GM12878 (cell line): ENCODE data around the gene VTI1A. TPM values are rescaled to one million over a fixed set of nuclear protein-coding genes. Genes with fewer than 3 reads are reported as not detected.

Experiments used
- ATAC-seq: fragments of 200-7000 bp; cut with Tn5 transposase; 3 replicates; pipeline ENCODE4 v1.9.1; 2020; ENCODE audit warnings: mild to moderate bottlenecking, moderate library complexity
- BruUV-seq: library from RNA; stranded (reverse); fragments of 400-500 nt; replicated peaks from 2 replicates; lab custom pipeline; 2021; lab: Mats Ljungman, UMichigan
- CTCF ChIA-PET: fragments of 300-600 bp; sonication (Branson Sonifier 250); formaldehyde crosslinking; extraction: SDS; loops from one replicate; lab custom pipeline; 2021; ENCODE audit warnings: inconsistent platforms; lab: Yijun Ruan, JAX
- POLR2A ChIA-PET: fragments of 350-600 bp; formaldehyde crosslinking; extraction: SDS; loops from one replicate; lab custom pipeline; 2021; ENCODE audit warnings: inconsistent platforms; lab: Charles Lee
- RAD21 ChIA-PET: fragments of 300-600 bp; sonication (Branson Sonifier 250); formaldehyde crosslinking; loops from one replicate; lab custom pipeline; 2023; ENCODE audit warnings: antibody characterized with exemption; ENCODE audit not compliant: unreplicated experiment; lab: Charles Lee
- SMC1A ChIA-PET: fragments of 300-600 bp; sonication (Branson Sonifier 250); formaldehyde crosslinking; loops from one replicate; lab custom pipeline; 2023; ENCODE audit not compliant: unreplicated experiment, uncharacterized antibody; lab: Charles Lee
- DNase-seq: peaks from one replicate; pipeline ENCODE4 v3.0.0-alpha.2; 2011; ENCODE audit warnings: low read depth, low spot score
- FAIRE-seq: peaks from 3 replicates; lab custom pipeline; 2011; peaks lifted over from hg19 to GRCh38; lab: Jason Lieb, UNC
- H2AFZ ChIP-seq: 2 replicates; pipeline ENCODE4 v1.6.0; 2011; ENCODE audit warnings: low read depth, low read length, control low read depth; ENCODE audit not compliant: control insufficient read depth
- H3K27ac ChIP-seq: 2 replicates; pipeline ENCODE4 v1.5.1; 2011; ENCODE audit warnings: control low read depth; ENCODE audit not compliant: control insufficient read depth, insufficient read depth
- H3K27me3 ChIP-seq, 2 experiments: replicated peaks in 1 of 2; 2 replicates each; pipeline versions ENCODE4 v1.6.0 to v1.6.1; 2011; ENCODE audit warnings: low read length in 1 of 2; ENCODE audit not compliant: control insufficient read depth in 2 of 2, insufficient read depth in 2 of 2
- H3K36me3 ChIP-seq, 2 experiments: 2 replicates each; pipeline ENCODE4 v1.5.1; 2011; ENCODE audit warnings: low read length in 1 of 2; ENCODE audit not compliant: control insufficient read depth in 2 of 2, insufficient read depth in 2 of 2
- H3K4me1 ChIP-seq: 2 replicates; pipeline ENCODE4 v1.6.1; 2011; ENCODE audit warnings: mild to moderate bottlenecking, low read length, moderate library complexity, mixed read lengths; ENCODE audit not compliant: control insufficient read depth, insufficient read depth
- H3K4me2 ChIP-seq: 2 replicates; pipeline ENCODE4 v1.6.0; 2011; ENCODE audit warnings: control low read depth; ENCODE audit not compliant: control insufficient read depth, insufficient read depth
- H3K4me3 ChIP-seq: fragments of 200-600 bp; sonication (generic); 2 replicates; pipeline ENCODE4 v1.5.1; 2016
- H3K79me2 ChIP-seq: 2 replicates; pipeline ENCODE4 v1.6.0; 2011; ENCODE audit warnings: low read length; ENCODE audit not compliant: control insufficient read depth, insufficient read depth
- H3K9ac ChIP-seq: 2 replicates; pipeline ENCODE4 v1.8.0; 2011; ENCODE audit warnings: low read length, control low read depth, mixed read lengths; ENCODE audit not compliant: control insufficient read depth, insufficient read depth
- H3K9me3 ChIP-seq: replicated peaks from 3 replicates; pipeline ENCODE4 v1.5.1; 2011; ENCODE audit warnings: mild to moderate bottlenecking, low read length; ENCODE audit not compliant: control insufficient read depth, insufficient read depth
- H4K20me1 ChIP-seq: 2 replicates; pipeline ENCODE4 v1.6.0; 2011; ENCODE audit not compliant: control insufficient read depth, insufficient read depth
- CBFB ChIP-seq: IDR thresholded peaks from 2 replicates; pipeline ENCODE4 v1.6.1; 2016; ENCODE audit warnings: antibody characterized with exemption, low read depth
- EED ChIP-seq: sonication (generic); IDR thresholded peaks from 2 replicates; pipeline ENCODE4 v1.6.1; 2016; ENCODE audit warnings: antibody characterized with exemption, low read depth
- EGR1 ChIP-seq, 2 experiments: IDR thresholded peaks; 1 replicate in 1 of 2; 2 replicates in 1 of 2; pipeline ENCODE4 v1.6.1; 2011 to 2012; ENCODE audit warnings: low read depth in 2 of 2, low read length in 2 of 2, borderline replicate concordance in 1 of 2, mild to moderate bottlenecking in 1 of 2, moderate library complexity in 1 of 2
- FOS ChIP-seq: IDR thresholded peaks from 3 replicates; pipeline ENCODE4 v1.6.1; 2011; ENCODE audit warnings: borderline replicate concordance; ENCODE audit not compliant: insufficient read length; ENCODE audit errors: extremely low read depth
- HDAC2 ChIP-seq: fragments of 200-600 bp; sonication (generic); IDR thresholded peaks from 2 replicates; pipeline ENCODE4 v1.6.1; 2017
- MEF2A ChIP-seq: IDR thresholded peaks from 2 replicates; pipeline ENCODE4 v1.6.1; 2011; ENCODE audit warnings: low read depth, mild to moderate bottlenecking, low read length, moderate library complexity; ENCODE audit not compliant: insufficient read depth
- MTA3 ChIP-seq: IDR thresholded peaks from 2 replicates; pipeline ENCODE4 v1.6.1; 2012; ENCODE audit warnings: low read length, inconsistent platforms, borderline replicate concordance
- MXI1 ChIP-seq: fragments of 150-350 bp; IDR thresholded peaks from 2 replicates; pipeline ENCODE4 v1.6.1; 2011; ENCODE audit warnings: low read depth, mild to moderate bottlenecking, inconsistent platforms, low read length, improper control_type of control experiment
- SIN3A ChIP-seq: IDR thresholded peaks from 2 replicates; pipeline ENCODE4 v1.6.1; 2012; ENCODE audit warnings: low read depth, low read length, improper control_type of control experiment
- SIX5 ChIP-seq: IDR thresholded peaks from 2 replicates; pipeline ENCODE4 v1.6.1; 2011; ENCODE audit warnings: mild to moderate bottlenecking, low read depth, low read length, moderate library complexity; ENCODE audit not compliant: severe bottlenecking
- SPI1 ChIP-seq: IDR thresholded peaks from 2 replicates; pipeline ENCODE4 v1.6.1; 2011; ENCODE audit warnings: low read depth, mild to moderate bottlenecking, low read length, moderate library complexity, borderline replicate concordance; ENCODE audit not compliant: insufficient read depth
- YY1 ChIP-seq: IDR thresholded peaks from 2 replicates; pipeline ENCODE4 v1.6.1; 2011; ENCODE audit warnings: low read depth, mild to moderate bottlenecking, low read length
- ZBED1 ChIP-seq: IDR thresholded peaks from 2 replicates; pipeline ENCODE4 v1.6.1; 2016; ENCODE audit warnings: borderline replicate concordance
- ZNF207 ChIP-seq: fragments of 450-650 bp; IDR thresholded peaks from 2 replicates; pipeline ENCODE4 v1.6.1; 2014; ENCODE audit warnings: antibody characterized with exemption, mild to moderate bottlenecking, borderline replicate concordance
- WGBS: methylation state at CpG from one replicate; pipeline ENCODE4 v1.1.6; 2016; ENCODE audit warnings: low lambda C conversion rate; ENCODE audit not compliant: insufficient replicate concordance, insufficient coverage; ENCODE audit errors: missing lambda C conversion rate; 5-methylcytosine and 5-hydroxymethylcytosine counted together
- in situ Hi-C: fragments of 300-500 bp; cut with MboI; formaldehyde crosslinking; loops from 9 replicates; pipeline ENCODE4 v1.14.3; 2018; ENCODE audit warnings: mixed read lengths
- intact Hi-C: fragments of 100-400 bp; cut with micrococcal nuclease; formaldehyde crosslinking; loops from one replicate; pipeline ENCODE4 v1.14.2; 2022; ENCODE audit not compliant: unreplicated experiment
- polyA plus RNA-seq, 11 experiments: library from polyadenylated mRNA; depleted of rRNA in 4 of 11; unstranded in 6 of 11; stranded (reverse) in 5 of 11; fragments of >200 nt; fragmentation: Nextera tagmentation in 4 of 11; fragmentation: Illumina TruSeq in 1 of 11; extraction: Ambion mirVana in 4 of 11; extraction: Trizol in 1 of 11; gene quantifications; 1 replicate in 1 of 11; 2 replicates in 10 of 11; pipeline versions ENCODE4 v1.2.1 to v1.2.3, GENCODE V29; 2011 to 2016; ENCODE audit warnings: inconsistent platforms in 2 of 11, missing spikeins in 2 of 11, low read depth in 1 of 11
- total RNA-seq, 4 experiments: library from RNA; depleted of rRNA in 3 of 4; stranded (reverse); fragments of >200 nt in 3 of 4; fragmentation: Illumina TruSeq in 1 of 4; extraction: Trizol in 1 of 4; gene quantifications; 2 replicates each; pipeline versions ENCODE4 v1.2.1 to v1.2.3, GENCODE V29; 2013 to 2021
- TF ChIP-seq, protein P1 (sequence below): IDR thresholded peaks from 2 replicates; pipeline ENCODE4 v1.6.1; 2011; ENCODE audit warnings: low read depth, low read length, improper control_type of control experiment, borderline replicate concordance
- TF ChIP-seq, protein P2 (sequence below): fragments of 450-650 bp; IDR thresholded peaks from 2 replicates; pipeline ENCODE4 v1.6.1; 2017; ENCODE audit warnings: borderline replicate concordance
- TF ChIP-seq, protein P3 (sequence below): fragments of 450-650 bp; IDR thresholded peaks from 2 replicates; pipeline ENCODE4 v1.6.1; 2017; ENCODE audit warnings: low read depth, mild to moderate bottlenecking, moderate library complexity

Gene VTI1A
- total and polyA plus RNA-seq, 10 of the 15 experiments (the other 5 are each of a cell fraction or from before 2014, with no cell fraction given), result 12.4 to 43.2 (median 27.5) TPM

DNA sequence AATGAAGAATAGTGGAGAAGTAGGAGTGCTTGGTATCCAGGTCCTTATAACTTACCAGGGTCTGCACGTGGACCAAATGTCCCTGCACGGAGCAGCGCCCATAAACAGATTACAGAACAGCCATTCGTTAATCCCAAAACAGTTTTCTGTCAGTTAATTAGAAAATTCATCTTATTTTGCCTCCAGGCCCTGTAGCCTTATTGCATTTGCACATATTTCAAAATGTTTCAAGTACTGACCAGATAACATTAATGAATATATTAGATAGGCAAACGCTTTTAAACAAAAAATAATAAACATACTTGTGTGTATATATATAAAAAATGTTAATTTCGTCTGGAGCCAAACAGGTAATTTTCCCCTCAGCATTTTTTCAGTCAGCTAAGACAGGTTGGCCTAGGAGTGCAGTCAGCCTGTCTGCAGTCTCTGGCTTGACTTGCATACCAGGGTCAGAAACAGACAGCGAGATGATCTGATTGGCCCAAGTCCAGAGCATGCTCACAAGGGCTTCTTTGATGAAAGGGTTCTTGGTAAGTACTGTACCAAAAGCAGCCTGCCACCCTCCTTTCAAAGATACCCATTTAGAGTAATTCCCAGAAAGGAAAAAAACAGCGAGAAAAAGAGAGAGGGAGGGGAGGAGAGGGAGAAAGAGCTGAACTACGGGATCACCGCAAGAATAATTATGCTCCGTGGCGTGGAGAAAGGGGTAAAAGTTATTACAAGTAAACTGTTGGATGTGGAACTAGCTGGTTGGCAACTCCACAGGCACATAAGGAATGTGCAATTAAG lies 308.6 kb downstream of the VTI1A start:
- no peak for DNase-seq
- in situ Hi-C loops (no loop called here), intact Hi-C loops (no loop called here)

DNA sequence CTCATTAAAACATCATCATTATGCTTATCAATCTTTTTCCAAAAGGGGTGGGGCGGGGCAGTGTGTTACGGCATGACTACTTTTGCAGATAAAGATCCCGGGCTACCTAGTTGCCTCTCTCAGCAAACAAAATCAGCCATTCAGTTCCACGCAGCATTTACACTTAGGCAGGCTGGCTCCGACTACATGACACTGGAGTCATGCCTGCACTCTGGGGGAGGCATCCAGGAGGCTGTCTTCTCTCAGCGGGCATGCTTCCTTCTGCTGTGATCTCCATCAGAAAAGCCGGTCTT lies 309.2 kb downstream of the VTI1A start:
- H3K4me1 ChIP-seq, result no peaks in the 10 kb centered on the region
- ChIA-PET POLR2A (no interaction called here), SMC1A (no interaction called here), CTCF (no interaction called here), RAD21 (no interaction called here)
- ATAC-seq, result no peak
- no peak overlapping the region for H3K9ac ChIP-seq
- in situ Hi-C loops, result no loop called here
- DNase-seq, result no peak
- no peak overlapping the region for H3K27ac ChIP-seq
- no peak overlapping the region for H2AFZ ChIP-seq
- intact Hi-C loops, result no loop called here
- no peaks in the 10 kb centered on the region for H3K36me3 ChIP-seq
- no peaks in the 10 kb centered on the region for H3K9me3 ChIP-seq
- no TSS peak for BruUV-seq
- H3K27me3 ChIP-seq, result no peaks in the 10 kb centered on the region
- H3K4me2 ChIP-seq, result no peak overlapping the region
- no peak overlapping the region for H3K4me3 ChIP-seq
- H4K20me1 ChIP-seq, result no peaks in the 10 kb centered on the region; the same call in 1 of the 2 replicates
- WGBS, result over 99% methylated on average over 7 of the region's 7 CpGs
- no peak for FAIRE-seq
- no peaks in the 10 kb centered on the region for H3K79me2 ChIP-seq
- TF ChIP-seq SIN3A (no peak), MEF2A (no peak), EGR1 (IDR thresholded peaks at IDR 0.05; ENCODE audit: borderline replicate concordance in 1 of 2, low read depth in 2 of 2, low read length in 2 of 2) (no peak), HDAC2 (no peak), ZBED1 (no peak), YY1 (no peak), MTA3 (no peak), FOS (no peak)
- TF ChIP-seq, protein P1, sequence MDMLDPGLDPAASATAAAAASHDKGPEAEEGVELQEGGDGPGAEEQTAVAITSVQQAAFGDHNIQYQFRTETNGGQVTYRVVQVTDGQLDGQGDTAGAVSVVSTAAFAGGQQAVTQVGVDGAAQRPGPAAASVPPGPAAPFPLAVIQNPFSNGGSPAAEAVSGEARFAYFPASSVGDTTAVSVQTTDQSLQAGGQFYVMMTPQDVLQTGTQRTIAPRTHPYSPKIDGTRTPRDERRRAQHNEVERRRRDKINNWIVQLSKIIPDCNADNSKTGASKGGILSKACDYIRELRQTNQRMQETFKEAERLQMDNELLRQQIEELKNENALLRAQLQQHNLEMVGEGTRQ, result no peak
- TF ChIP-seq, protein P2, sequence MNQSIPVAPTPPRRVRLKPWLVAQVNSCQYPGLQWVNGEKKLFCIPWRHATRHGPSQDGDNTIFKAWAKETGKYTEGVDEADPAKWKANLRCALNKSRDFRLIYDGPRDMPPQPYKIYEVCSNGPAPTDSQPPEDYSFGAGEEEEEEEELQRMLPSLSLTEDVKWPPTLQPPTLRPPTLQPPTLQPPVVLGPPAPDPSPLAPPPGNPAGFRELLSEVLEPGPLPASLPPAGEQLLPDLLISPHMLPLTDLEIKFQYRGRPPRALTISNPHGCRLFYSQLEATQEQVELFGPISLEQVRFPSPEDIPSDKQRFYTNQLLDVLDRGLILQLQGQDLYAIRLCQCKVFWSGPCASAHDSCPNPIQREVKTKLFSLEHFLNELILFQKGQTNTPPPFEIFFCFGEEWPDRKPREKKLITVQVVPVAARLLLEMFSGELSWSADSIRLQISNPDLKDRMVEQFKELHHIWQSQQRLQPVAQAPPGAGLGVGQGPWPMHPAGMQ, result no peak

More for the DNA sequence above, 308.6 kb downstream of the VTI1A start:
- H2AFZ ChIP-seq, result no peak overlapping the region
- H3K36me3 ChIP-seq, result no peaks in the 10 kb centered on the region
- CTCF ChIA-PET, result no interaction called here
- H3K4me3 ChIP-seq, result no peak overlapping the region
- no peak overlapping the region for H3K9ac ChIP-seq
- 88% methylated on average over 12 of the region's 12 CpGs for WGBS
- BruUV-seq, result no TSS peak
- POLR2A ChIA-PET, result no interaction called here
- TF ChIP-seq CBFB (no peak), SPI1 (no peak), MXI1 (no peak), ZNF207 (no peak), EED (no peak), SIX5 (no peak)
- TF ChIP-seq, protein P3, sequence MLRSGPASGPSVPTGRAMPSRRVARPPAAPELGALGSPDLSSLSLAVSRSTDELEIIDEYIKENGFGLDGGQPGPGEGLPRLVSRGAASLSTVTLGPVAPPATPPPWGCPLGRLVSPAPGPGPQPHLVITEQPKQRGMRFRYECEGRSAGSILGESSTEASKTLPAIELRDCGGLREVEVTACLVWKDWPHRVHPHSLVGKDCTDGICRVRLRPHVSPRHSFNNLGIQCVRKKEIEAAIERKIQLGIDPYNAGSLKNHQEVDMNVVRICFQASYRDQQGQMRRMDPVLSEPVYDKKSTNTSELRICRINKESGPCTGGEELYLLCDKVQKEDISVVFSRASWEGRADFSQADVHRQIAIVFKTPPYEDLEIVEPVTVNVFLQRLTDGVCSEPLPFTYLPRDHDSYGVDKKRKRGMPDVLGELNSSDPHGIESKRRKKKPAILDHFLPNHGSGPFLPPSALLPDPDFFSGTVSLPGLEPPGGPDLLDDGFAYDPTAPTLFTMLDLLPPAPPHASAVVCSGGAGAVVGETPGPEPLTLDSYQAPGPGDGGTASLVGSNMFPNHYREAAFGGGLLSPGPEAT, result no peak
- TF ChIP-seq, all 136 proteins: peak for 0
- no peak for ATAC-seq
- Histone ChIP-seq H4K20me1 (no peaks in the 10 kb centered on the region; the same call in 1 of the 2 replicates), H3K9me3 (no peaks in the 10 kb centered on the region), H3K27ac (no peak overlapping the region), H3K27me3 (no peaks in the 10 kb centered on the region), H3K4me1 (no peaks in the 10 kb centered on the region), H3K79me2 (no peaks in the 10 kb centered on the region), H3K4me2 (no peak overlapping the region)
- FAIRE-seq, result no peak
- ChIA-PET SMC1A (no interaction called here), RAD21 (no interaction called here)
